ENCODE measurements around the gene LACTBL1.
"Not testable (repeated sequence)": the region's sequence is repeated elsewhere in the genome, so short reads cannot be mapped to it uniquely, and the experiment has no call there.

GRCh38 chr1:22992384-22992783 lies 19.7 kb upstream of the LACTBL1 start:
- not testable (repeated sequence) for TF ChIP-seq CTCF (IDR thresholded peaks at IDR 0.05; ENCODE audit: low read depth, low read length); POLR2A (IDR thresholded peaks at IDR 0.05; ENCODE audit: extremely low read depth, insufficient read length)
